ENCODE data around the gene DNAJB2. TPM values are rescaled to one million over a fixed set of nuclear protein-coding genes. Genes with fewer than 3 reads are reported as not detected.

The DNAJB2 gene
- 62.9 TPM for polyA plus RNA-seq (ENCODE audit: insufficient read length)
- long read RNA-seq, donor 1, transcript DNAJB2-202 (10 exons, 1,946 nt): major isoform, 25 of 43 reads
- long read RNA-seq, donor 1, transcript DNAJB2-201 (9 exons, 3,176 nt): minor isoform, 6 of 43 reads
- long read RNA-seq, donor 1, partial matches to known transcripts: 6 of 43 reads
- long read RNA-seq, donor 1, other reads (novel, unspliced or antisense): 0 of 43 reads
- long read RNA-seq, donor 2, transcript DNAJB2-202 (10 exons, 1,946 nt): major isoform, 17 of 27 reads
- long read RNA-seq, donor 2, transcript DNAJB2-201 (9 exons, 3,176 nt): minor isoform, 5 of 27 reads
- long read RNA-seq, donor 2, partial matches to known transcripts: 0 of 27 reads
- long read RNA-seq, donor 2, other reads (novel, unspliced or antisense): 0 of 27 reads
- long read RNA-seq, donor 3, transcript DNAJB2-202 (10 exons, 1,946 nt): major isoform, 12 of 22 reads
- long read RNA-seq, donor 3, transcript DNAJB2-201 (9 exons, 3,176 nt): minor isoform, 5 of 22 reads
- long read RNA-seq, donor 3, partial matches to known transcripts: 0 of 22 reads
- long read RNA-seq, donor 3, other reads (novel, unspliced or antisense): 0 of 22 reads
- long read RNA-seq, donor 4: 0 reads
- long read RNA-seq, donor 5, transcript DNAJB2-202 (10 exons, 1,946 nt): major isoform, 27 of 32 reads
- long read RNA-seq, donor 5, partial matches to known transcripts: 0 of 32 reads
- long read RNA-seq, donor 5, other reads (novel, unspliced or antisense): 0 of 32 reads
- long read RNA-seq, donor 6, transcript DNAJB2-202 (10 exons, 1,946 nt): major isoform, 18 of 20 reads
- long read RNA-seq, donor 6, partial matches to known transcripts: 0 of 20 reads
- long read RNA-seq, donor 6, other reads (novel, unspliced or antisense): 0 of 20 reads
- long read RNA-seq, donor 7, transcript DNAJB2-202 (10 exons, 1,946 nt): major isoform, 30 of 38 reads
- long read RNA-seq, donor 7, partial matches to known transcripts: 0 of 38 reads
- long read RNA-seq, donor 7, other reads (novel, unspliced or antisense): 0 of 38 reads
- long read RNA-seq, donor 8, transcript DNAJB2-202 (10 exons, 1,946 nt): major isoform, 5 of 11 reads
- long read RNA-seq, donor 8, partial matches to known transcripts: 0 of 11 reads
- long read RNA-seq, donor 8, other reads (novel, unspliced or antisense): 0 of 11 reads

GRCh38 chr2:219279151-219279915 is at the start of gene DNAJB2:
TSS of gene DNAJB2 (plus strand) at chr2:219279366. CDS start at chr2:219279834, 468 bp downstream.
- peak; percentile 97 for DNase-seq

GRCh38 chr2:219230059-219230540 is 49.1 kb upstream of the DNAJB2 start:
- DNase-seq: no peak

- no peak for DNase-seq
Measured at GRCh38 chr2:219234331-219234730, 44.8 kb upstream of the DNAJB2 start.

- DNase-seq: no peak
Measured at GRCh38 chr2:219243291-219243761, 35.8 kb upstream of the DNAJB2 start.

- DNase-seq: no peak
Measured at GRCh38 chr2:219244789-219245147, 34.4 kb upstream of the DNAJB2 start.

GRCh38 chr2:219245148-219245898 is 33.8 kb upstream of the DNAJB2 start, which contains the start of the genes GLB1L and STK16:
TSS of gene GLB1L (minus strand) at chr2:219245444. CDS start at chr2:219243573, 1,871 bp downstream.
TSS of gene STK16 (plus strand) at chr2:219245479. CDS start at chr2:219246000, 521 bp downstream.
- peak; percentile 93 for DNase-seq

- no peak for DNase-seq
Measured at GRCh38 chr2:219245899-219246230, 33.3 kb upstream of the DNAJB2 start.

GRCh38 chr2:219246559-219246958 is 32.6 kb upstream of the DNAJB2 start:
- no peak for DNase-seq

- DNase-seq: no peak
Measured at GRCh38 chr2:219247678-219248642, 31.2 kb upstream of the DNAJB2 start.

- no peak for DNase-seq
Measured at GRCh38 chr2:219248845-219249202, 30.3 kb upstream of the DNAJB2 start.

GRCh38 chr2:219249203-219249980 is 29.8 kb upstream of the DNAJB2 start:
- DNase-seq: peak; percentile 63

GRCh38 chr2:219250049-219250781 is 29.0 kb upstream of the DNAJB2 start:
- DNase-seq: no peak

- DNase-seq: no peak
Measured at GRCh38 chr2:219251656-219252055, 27.5 kb upstream of the DNAJB2 start.

- DNase-seq: no peak
Measured at GRCh38 chr2:219252084-219252483, 27.1 kb upstream of the DNAJB2 start.

- no peak for DNase-seq
Measured at GRCh38 chr2:219252570-219252899, 26.6 kb upstream of the DNAJB2 start.

GRCh38 chr2:219252900-219253752 is 26.0 kb upstream of the DNAJB2 start, which contains the start of gene TUBA4B:
TSS of gene TUBA4B (plus strand) at chr2:219253243. CDS start at chr2:219253408, 165 bp downstream.
- DNase-seq: no peak

All from left kidney (tissue), 8 donors.